ENCODE data around the gene STK4. TPM values are rescaled to one million over a fixed set of nuclear protein-coding genes. Genes with fewer than 3 reads are reported as not detected.

Gene STK4
- total and polyA plus RNA-seq, 2 donors (not counting 3 experiments of a cell fraction or from before 2014, with no cell fraction given) = 9.1 to 29.6 TPM

DNA sequence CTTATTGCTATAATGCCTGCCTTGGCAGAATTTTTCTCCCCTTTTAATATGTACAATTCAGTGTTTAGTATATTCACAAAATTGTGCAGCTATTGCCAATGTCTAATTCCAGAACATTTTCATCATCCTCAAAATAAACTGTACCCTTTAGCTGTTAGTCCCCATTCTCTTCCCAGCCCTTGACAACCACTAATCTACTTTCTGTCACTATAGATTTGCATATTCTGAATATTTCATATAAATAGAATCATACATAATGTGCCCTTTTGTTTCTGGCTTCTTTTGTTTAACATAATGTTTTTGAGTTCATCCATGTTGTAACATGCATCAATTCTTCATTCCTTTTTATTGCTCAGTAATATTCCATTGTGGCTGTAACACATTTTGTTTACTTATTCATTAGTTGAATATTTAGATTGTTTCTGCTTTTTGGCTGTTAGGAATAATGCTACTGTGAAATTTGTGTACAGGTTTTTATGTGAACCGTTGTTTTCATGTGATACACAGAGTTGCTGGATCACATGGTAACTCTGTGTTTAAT lies 22.4 kb downstream of the STK4 start:
- H3K36me3 ChIP-seq (ENCODE audit: control insufficient read depth in 2 of 2, extremely low read depth in 1 of 2, insufficient read depth in 2 of 2, low read length in 2 of 2) = peaks cover 0 to 3% of the 10 kb centered on the region in 2 experiments
- H3K9ac ChIP-seq (replicated peaks; ENCODE audit: extremely low read depth, insufficient read depth, low read length) = no peak overlapping the region
- BruUV-seq (replicated peaks) = no TSS peak
- dilution Hi-C loops (cut with MboI; ENCODE audit: extremely low pct_ligation_motif_present, low sequenced_read_pairs) (no loop called here), intact Hi-C loops (cut with micrococcal nuclease) (no loop called here)
- H3K4me3 ChIP-seq (replicated peaks in 1 of 3; ENCODE audit: insufficient read depth in 1 of 3, low read depth in 1 of 3, low read length in 3 of 3) = no peak overlapping the region
- CTCF ChIA-PET = interaction anchor here (3.1 kb wide), 1 partner anchor 11 kb away, joined by 13 read pairs; no protein-coding TSS in a partner anchor
- no peaks in the 10 kb centered on the region for H3K9me3 ChIP-seq (replicated peaks; ENCODE audit: control insufficient read depth, insufficient read depth, low read length)
- no peak overlapping the region for H3K4me2 ChIP-seq (ENCODE audit: insufficient read depth, low read length)
- H3K9me1 ChIP-seq (replicated peaks; ENCODE audit: control insufficient read depth, extremely low read depth, insufficient read depth, low read length) = no peaks in the 10 kb centered on the region
- no peak overlapping the region for H2AFZ ChIP-seq (ENCODE audit: low read depth, low read length)
- no peaks in the 10 kb centered on the region for H3K27me3 ChIP-seq (ENCODE audit: control insufficient read depth in 2 of 2, insufficient read depth in 2 of 2, low read length in 2 of 2)
- FAIRE-seq = no peak
- DNase-seq (ENCODE audit: low read depth, low spot score) = no peak
- H3K27ac ChIP-seq (ENCODE audit: insufficient read depth, low read depth, low read length) = no peak overlapping the region
- POLR2A ChIA-PET = no interaction called here
- H4K20me1 ChIP-seq (replicated peaks; ENCODE audit: control insufficient read depth, extremely low read depth, insufficient read depth, low read length) = no peaks in the 10 kb centered on the region
- H3K4me1 ChIP-seq (ENCODE audit: control insufficient read depth, extremely low read depth, insufficient read depth, low read length) = peaks cover 12% of the 10 kb centered on the region
- TF ChIP-seq POLR2A (IDR thresholded peaks at IDR 0.05; ENCODE audit: low read depth, low read length) (no peak), JUN (IDR thresholded peaks at IDR 0.05; ENCODE audit: borderline replicate concordance, insufficient read depth, insufficient read length, low read depth) (no peak), EZH2 (IDR thresholded peaks at IDR 0.05; ENCODE audit: borderline replicate concordance, low read depth, low read length, severe bottlenecking) (no peak), FOS (IDR thresholded peaks at IDR 0.05; ENCODE audit: borderline replicate concordance, insufficient read depth, low read length) (no peak), GATA2 (IDR thresholded peaks at IDR 0.05; ENCODE audit: insufficient read depth, insufficient read length, low read depth, low read length) (no peak), POLR2AphosphoS5 (IDR thresholded peaks at IDR 0.05; ENCODE audit: insufficient read depth, low read depth, low read length) (no peak), MYC (IDR thresholded peaks at IDR 0.05; ENCODE audit: low read depth, low read length) (no peak)
- TF ChIP-seq, protein P1, sequence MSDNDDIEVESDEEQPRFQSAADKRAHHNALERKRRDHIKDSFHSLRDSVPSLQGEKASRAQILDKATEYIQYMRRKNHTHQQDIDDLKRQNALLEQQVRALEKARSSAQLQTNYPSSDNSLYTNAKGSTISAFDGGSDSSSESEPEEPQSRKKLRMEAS (IDR thresholded peaks at IDR 0.05; ENCODE audit: insufficient read depth, insufficient read length) = no peak
- TF ChIP-seq, protein P2, sequence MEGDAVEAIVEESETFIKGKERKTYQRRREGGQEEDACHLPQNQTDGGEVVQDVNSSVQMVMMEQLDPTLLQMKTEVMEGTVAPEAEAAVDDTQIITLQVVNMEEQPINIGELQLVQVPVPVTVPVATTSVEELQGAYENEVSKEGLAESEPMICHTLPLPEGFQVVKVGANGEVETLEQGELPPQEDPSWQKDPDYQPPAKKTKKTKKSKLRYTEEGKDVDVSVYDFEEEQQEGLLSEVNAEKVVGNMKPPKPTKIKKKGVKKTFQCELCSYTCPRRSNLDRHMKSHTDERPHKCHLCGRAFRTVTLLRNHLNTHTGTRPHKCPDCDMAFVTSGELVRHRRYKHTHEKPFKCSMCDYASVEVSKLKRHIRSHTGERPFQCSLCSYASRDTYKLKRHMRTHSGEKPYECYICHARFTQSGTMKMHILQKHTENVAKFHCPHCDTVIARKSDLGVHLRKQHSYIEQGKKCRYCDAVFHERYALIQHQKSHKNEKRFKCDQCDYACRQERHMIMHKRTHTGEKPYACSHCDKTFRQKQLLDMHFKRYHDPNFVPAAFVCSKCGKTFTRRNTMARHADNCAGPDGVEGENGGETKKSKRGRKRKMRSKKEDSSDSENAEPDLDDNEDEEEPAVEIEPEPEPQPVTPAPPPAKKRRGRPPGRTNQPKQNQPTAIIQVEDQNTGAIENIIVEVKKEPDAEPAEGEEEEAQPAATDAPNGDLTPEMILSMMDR (IDR thresholded peaks at IDR 0.05; ENCODE audit: extremely low read depth in 1 of 2, insufficient read depth in 1 of 2, low read depth in 1 of 2, low read length in 2 of 2) = no peak
- peaks cover 10% of the 10 kb centered on the region for H3K79me2 ChIP-seq (ENCODE audit: control insufficient read depth, insufficient read depth, low read length)

All from endothelial cell of umbilical vein (primary cell).